AG09319 (cell line): ENCODE results near the gene TOGARAM2.

ENCODE experiments used
- DNase-seq: peaks from one replicate; pipeline ENCODE4 v3.0.0-alpha.2; 2010; ENCODE audit warnings: low read depth; ENCODE audit errors: extremely low read depth
- TF ChIP-seq, protein P1 (sequence below): IDR thresholded peaks from 2 replicates; pipeline ENCODE4 v1.5.1; 2011; ENCODE audit warnings: low read depth, mild to moderate bottlenecking, inconsistent platforms, low read length, moderate library complexity

Gene TOGARAM2

DNA sequence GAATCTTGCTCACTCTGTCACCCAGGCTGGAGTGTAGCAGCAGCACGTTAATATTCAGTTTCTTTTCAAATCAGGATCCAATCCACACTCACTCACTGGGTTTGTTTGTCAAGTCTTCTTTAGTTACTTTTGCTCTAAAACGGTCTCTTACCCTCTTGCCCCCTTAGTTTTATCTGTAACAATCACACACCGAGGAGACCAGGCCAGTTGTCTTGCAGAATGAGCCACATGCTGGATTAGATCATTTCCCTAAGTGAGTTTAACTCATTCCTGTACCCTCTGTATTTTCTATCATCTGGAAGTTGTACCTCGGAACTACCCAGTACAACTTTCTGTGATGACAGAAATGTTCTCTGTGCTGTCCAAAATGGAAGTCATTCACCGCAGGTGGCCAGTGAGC lies 20.7 kb upstream of the TOGARAM2 start:
- no peak for DNase-seq
- TF ChIP-seq, protein P1, sequence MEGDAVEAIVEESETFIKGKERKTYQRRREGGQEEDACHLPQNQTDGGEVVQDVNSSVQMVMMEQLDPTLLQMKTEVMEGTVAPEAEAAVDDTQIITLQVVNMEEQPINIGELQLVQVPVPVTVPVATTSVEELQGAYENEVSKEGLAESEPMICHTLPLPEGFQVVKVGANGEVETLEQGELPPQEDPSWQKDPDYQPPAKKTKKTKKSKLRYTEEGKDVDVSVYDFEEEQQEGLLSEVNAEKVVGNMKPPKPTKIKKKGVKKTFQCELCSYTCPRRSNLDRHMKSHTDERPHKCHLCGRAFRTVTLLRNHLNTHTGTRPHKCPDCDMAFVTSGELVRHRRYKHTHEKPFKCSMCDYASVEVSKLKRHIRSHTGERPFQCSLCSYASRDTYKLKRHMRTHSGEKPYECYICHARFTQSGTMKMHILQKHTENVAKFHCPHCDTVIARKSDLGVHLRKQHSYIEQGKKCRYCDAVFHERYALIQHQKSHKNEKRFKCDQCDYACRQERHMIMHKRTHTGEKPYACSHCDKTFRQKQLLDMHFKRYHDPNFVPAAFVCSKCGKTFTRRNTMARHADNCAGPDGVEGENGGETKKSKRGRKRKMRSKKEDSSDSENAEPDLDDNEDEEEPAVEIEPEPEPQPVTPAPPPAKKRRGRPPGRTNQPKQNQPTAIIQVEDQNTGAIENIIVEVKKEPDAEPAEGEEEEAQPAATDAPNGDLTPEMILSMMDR, result no peak

DNA sequence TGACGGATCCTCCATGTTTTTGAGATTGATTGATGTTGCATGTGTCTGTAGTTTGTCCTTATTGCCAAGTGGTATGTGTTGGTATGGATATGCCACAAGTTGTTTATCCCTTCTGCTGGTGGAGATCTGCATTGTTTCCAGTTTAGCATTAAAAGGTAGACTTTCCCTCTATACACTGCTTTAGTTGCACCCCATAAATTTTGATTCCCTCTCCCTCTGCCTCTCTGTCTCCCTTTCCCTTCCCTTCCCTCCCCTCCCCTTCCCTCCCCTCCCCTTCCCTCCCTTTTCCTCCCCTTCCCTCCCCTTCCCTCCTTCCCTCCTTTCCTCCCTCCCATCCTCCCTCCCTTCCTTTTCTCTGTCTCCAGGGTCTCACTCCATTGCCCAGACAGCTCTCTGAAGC lies 18.6 kb upstream of the TOGARAM2 start:
- no peak for DNase-seq
- TF ChIP-seq, protein P1, result no peak

DNA sequence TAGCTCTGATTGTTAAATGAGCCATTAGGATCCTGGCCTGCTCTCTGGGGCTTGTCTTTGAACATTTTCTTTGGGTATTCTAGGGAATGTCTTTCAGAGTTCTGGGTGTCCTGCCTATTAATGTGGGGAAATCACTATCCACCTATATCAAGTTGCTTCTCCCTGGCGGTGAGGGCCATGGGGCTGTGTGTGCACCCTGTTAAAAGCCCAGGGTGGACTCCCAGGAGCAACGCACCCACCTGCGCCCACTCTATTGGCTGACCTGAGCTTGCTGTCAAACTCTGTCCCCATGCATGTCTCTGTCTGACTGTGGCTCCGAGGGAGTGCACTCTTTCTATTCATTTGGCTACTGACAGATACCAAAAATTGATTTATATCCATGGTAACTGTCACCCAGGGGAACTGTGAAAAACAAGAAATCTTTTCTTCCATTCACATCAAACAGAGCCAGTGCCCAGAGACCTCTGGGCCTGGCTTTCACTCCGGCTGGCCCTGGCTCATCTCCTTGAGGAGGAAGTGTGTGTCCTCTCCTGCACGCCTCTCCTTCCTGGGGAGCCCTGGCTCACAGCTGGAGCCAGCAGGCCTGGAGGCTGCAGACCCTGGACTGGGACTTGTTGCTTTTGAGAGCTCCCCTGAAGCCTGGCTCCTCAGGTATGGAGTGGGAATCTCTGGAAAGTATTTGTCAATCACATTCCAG lies 10.5 kb upstream of the TOGARAM2 start:
- TF ChIP-seq, protein P1, result no peak
- no peak for DNase-seq

DNA sequence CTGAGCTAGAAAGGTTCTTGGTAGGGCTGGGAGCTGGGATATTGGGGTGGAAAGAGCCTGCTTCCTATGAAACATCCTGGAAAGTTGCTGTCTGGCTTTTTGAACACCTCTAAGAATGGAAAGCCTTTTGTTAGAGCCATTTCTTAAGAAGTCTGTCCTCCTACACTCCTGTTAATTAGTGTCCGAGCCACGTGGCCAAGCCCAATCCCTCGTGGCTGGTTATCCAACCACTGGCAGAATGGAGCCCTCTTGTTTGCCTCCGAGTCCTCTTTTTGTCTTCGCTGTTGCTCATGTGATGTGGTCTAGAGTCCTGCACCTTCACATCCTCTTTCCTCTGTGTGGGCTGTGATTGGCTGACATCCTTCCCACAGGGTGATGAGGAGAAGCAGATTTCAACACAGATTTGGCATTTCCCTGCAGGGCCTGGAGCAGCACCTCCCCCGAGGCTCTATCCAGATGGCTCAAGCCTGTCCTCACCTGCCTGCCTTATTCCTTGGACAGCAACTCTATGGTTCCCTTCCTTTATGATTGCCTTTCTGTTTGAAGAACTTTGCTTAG lies 8.2 kb upstream of the TOGARAM2 start:
- DNase-seq, result no peak
- TF ChIP-seq, protein P1, result no peak

DNA sequence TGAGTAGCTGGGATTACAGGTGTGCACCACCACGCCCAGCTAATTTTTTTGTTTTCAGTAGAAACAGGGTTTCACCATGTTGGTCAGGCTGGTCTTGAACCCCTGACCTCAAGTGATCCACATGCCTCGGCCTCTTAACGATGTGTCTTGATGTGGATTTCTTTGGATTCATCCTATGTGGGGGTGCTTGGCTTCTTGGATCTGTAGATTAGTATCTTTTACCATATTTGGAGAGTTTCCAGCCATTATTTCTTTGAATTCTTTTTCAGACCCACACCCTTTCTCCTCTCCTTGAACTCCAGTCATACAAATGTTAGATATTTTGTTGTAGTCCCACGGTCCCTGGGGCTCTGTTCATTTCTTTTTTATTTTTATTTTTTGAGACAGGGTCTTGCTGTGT lies 6.8 kb upstream of the TOGARAM2 start:
- no peak for DNase-seq
- TF ChIP-seq, protein P1, result no peak

DNA sequence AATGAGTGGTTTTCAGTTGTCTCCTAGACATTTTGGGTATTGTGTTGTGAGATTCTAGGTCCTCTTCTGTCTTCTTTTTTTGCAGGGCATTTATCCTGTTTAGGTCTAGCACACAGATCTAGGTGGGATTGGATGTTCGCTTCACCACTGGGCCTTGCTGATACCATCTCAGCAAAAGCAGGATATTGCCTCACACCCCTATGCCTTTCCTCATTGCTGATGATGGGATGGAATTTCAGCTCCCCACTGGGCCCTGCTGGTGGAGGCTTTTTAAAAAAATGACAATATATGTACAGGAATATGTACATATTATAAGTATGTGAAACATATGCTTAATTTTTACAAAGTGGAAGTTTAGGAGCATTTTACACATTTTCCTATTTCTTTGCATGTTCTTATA lies 5.4 kb upstream of the TOGARAM2 start:
- no peak for DNase-seq
- TF ChIP-seq, protein P1, result no peak

DNA sequence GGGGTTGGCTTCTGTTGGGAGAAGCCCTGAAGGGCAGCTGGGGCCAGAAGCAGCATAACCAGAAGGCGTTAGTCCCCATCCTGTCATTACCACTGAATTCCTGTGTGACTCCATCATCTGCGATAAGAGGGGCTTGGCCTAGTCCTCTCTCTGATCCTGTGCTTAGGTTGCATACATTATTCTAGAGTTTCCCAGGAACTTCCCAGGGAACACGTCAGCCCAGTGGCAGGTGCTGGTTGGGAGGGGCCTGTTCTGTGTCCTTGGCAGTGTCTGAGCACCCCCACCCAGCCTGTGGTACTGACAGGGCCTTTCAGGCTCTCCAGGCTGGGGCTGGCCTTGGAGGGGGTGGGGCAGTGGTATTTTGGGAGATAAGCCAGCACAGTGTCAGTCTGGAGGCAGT lies 4.5 kb upstream of the TOGARAM2 start:
- DNase-seq, result no peak

More for the DNA sequence above, 4.5 kb upstream of the TOGARAM2 start:
- TF ChIP-seq, protein P1, result no peak
